NCI-H128 (cell line): ENCODE measurements around the gene MRPL54.
"Not testable (repeated sequence)": the region's sequence is repeated elsewhere in the genome, so short reads cannot be mapped to it uniquely, and the experiment has no call there.

Experiments
- DNase-seq: peaks from one replicate; lab custom pipeline; 2025; ENCODE audit not compliant: unreplicated experiment; lab: John Stamatoyannopoulos, UW

The MRPL54 gene

DNA sequence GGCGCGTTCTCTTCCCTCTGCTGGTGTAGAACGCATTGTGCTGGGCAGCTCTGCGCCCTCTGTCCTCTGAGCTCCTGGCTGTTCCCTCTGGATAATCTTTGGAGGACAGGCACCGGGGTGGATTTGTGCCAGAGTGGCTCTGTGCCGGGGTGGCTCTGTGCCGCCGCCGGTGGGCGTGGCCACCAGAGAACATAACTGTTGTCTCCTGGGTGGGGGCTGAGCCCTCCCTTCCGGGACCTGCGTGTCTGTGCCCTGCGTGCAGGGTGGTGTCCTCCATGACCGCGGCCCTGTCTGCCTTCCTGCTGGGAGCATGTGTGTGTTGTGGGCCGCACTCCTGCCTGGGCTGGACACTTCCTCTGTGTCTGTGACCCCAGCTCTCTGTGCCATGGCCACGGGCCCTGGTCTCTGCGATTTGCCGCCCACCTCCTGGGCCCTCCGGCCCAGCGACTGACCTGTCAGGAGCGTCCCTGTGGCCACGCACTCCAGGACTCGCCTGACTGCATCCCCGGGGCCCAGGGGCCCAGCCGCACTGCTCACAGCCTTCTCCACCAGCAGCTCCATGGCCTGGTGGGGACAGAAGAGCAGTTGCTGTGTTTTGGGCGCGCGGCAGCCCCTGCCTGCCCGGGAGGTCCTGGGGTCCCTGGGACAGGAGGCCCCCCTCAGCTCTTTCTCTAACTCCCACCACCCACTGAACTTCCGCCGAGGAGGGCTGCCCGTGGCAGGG lies 46.1 kb downstream of the MRPL54 start:
- no peak for DNase-seq

- no peak for DNase-seq
Observed at GRCh38 chr19:3809881-3810707, 47.6 kb downstream of the MRPL54 start.

- no peak for DNase-seq
Observed at GRCh38 chr19:3810708-3811355, 48.4 kb downstream of the MRPL54 start.

- no peak for DNase-seq
Observed at GRCh38 chr19:3813473-3814392, 51.3 kb downstream of the MRPL54 start.

DNA sequence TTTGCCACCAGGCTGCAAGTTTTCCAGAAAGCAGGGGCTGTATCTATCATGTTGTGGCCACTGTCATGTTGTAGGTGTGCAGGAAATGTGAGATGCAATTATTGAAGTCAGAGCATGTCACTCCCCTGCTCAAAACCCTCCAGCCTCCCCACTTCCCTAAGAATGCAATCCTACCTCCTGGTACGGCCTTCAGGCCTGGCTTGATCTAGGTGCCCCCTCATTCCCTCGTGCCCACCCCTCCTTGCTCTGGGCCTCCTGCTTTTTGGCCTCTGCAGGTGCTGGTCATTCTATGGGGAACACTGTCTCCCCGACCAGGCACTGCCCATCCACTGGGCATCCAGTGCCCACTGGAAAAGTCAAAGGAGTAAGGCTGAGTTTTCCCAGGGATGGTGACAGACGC lies 52.2 kb downstream of the MRPL54 start:
- DNase-seq: no peak

DNA sequence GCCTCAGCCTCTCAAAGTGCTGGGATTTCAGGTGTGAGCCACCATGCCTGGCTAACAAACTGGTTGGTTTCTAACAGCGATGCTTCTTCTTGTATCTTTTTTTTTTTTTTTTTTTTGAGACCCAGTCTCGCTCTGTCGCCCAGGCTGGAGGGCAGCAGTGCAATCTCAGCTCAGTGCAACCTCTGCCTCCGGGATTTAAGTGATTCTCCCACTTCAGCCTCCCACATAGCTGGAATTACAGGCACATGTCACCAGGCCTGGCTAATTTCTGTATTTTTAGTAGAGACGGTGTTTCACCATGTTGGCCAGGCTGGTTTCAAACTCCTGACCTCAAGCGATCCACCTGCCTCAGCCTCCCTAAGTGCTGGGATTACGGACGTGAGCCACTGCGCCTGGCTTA lies 53.7 kb downstream of the MRPL54 start:
- DNase-seq: not testable (repeated sequence)

DNA sequence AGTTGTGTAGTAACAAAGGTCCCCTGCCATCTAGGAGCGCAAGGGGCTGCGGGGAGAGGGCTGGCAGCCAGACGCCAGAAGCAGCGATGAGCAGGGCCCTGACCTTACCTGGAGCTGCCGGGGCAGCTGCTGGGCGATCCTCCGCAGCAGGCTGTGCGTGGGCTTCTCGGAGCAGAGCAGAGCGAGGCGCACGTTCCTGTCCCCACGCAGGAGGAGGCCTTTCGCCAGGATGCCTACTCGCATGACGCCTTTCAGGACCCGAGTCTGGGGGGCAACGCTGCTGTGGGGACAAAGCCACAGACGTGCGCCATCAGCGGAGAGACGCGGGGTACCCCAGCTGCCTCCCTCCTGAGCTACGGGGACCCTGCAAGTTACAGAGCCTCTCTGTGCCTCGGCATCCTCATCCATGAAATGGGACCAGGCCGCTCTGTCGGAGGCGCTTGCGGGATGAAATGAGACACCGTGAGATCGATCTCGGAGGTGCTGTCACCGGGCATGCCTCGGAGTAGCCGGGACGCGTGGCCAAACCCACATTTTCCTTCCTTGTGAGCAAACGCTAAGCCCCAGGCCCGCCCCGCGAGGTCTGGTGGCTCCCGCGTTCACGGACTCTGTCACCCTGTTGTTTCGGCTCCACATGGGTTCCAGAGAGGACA lies 54.2 kb downstream of the MRPL54 start:
- DNase-seq: no peak
